Ramos (cell line): ENCODE results near the gene ALOX5AP.

Experiments
- in situ Hi-C: fragments of 300-500 bp; cut with MboI; formaldehyde crosslinking; loops from one replicate; pipeline ENCODE4 v1.14.3; 2022; ENCODE audit warnings: low sequenced_read_pairs; ENCODE audit not compliant: unreplicated experiment

Gene ALOX5AP

DNA sequence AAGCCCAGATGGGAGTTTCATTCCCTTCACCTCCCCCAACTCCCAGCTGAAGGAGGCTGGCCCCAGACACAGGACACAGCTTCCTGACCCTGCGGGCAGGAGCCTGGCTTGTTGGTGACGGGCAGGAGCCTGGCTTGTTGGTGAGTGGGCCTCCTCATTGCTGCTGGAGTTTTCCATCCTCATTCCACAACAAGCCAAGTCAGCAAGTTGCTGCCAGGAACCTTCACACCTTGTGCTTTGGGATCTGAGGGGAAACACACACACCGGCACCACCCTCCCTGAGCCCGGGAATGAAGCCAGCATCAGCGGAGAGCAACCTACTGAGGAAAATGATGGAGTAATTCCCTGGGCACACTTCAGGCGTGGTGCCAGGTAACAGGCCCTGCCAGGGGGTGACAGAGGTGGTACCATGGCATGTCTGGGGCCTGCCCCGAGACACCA, 74.9 kb downstream of the ALOX5AP start:
- in situ Hi-C loops: loop anchor here (25.0 kb wide), 1 partner anchor 448 kb away; no protein-coding TSS in a partner anchor

DNA sequence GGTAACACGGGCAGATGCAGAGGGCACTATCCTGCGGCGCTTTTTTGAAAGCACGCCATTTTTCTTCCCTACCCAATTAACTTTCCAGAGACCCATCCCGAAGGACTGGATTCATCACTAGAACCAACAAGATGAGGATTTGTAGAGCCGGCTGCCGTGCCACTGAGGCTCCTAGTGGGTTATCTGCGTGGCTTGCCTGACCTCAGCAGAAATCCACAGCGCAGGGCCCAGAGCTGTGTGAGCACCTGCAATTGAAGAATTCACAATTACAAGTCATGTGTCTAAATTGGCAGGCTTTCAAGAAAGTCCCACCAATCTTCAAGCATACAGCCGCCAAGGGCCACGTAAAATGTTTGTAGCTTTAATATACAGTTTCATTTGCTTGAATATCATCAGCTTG, 75.5 kb downstream of the ALOX5AP start:
- in situ Hi-C loops: loop anchor here (25.0 kb wide), 1 partner anchor 448 kb away; no protein-coding TSS in a partner anchor
